HG03354 (cell line): ENCODE data around the gene DBX2.
"Not testable (repeated sequence)": the region's sequence is repeated elsewhere in the genome, so short reads cannot be mapped to it uniquely, and the experiment has no call there.

Experiments
- ATAC-seq: cut with Tn5 transposase; IDR thresholded peaks from one replicate; pipeline ENCODE4 v1.9.1; 2021; ENCODE audit warnings: mild to moderate bottlenecking; ENCODE audit not compliant: unreplicated experiment, poor library complexity, severe bottlenecking

The DBX2 gene

GRCh38 chr12:45050751-45051571 is at the start of gene DBX2:
DBX2 (minus strand) TSS chr12:45051099; CDS start chr12:45050927, 172 bp downstream.
- ATAC-seq = no peak

GRCh38 chr12:45098766-45099165 is 47.9 kb upstream of the DBX2 start:
- no peak for ATAC-seq

- ATAC-seq = not testable (repeated sequence)
These were observed 44.5 kb upstream of the DBX2 start for GRCh38 chr12:45095417-45095816.

DNA sequence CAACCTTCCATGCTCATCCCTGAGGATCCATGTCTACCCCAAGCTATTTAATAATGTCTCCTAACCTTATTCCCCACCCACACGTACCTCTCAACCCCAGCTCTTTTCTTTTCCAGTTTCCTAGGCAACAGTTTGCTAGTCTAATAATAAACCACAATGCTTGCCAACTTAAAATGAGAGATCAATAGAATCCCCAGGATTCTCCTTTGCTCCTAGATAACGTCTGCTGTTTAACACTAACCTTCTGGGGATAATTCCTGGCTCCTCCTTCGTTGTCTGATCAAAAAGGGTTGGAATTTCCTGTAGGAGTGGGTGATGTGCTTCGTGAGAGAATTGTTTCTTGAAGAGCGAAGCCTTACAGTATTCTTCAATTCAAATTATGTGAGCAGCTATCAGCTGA is 42.2 kb upstream of the DBX2 start:
- no peak for ATAC-seq

DNA sequence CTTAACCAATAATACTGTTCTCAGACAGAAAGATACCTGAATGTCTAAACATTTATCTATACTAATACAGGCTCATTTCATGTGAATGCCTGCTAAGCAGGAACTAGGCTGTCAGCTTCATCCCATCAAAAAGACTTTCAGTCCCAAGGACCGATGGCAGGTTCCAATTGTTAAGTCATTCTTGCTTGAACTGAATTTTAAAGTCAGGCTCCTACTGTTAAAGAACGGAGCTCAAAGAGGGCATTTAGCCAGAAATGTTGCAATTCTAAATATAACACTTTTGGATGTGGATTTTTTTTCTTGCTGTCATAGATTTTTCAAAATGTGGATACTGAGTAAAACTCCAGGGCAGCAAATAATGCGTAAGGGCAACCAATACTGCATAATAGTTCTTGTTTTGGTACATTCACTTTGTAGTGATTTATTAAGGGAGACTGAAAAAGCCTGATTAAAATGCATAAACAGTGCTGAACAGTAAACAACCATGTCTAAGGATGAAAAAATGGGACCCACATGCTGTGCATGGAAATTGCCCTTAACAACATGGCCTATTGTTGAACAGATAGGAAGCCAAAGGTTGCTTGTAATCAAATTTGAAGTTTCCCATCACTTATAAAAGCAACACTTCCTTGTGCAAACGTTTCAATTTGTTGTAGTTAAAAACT is 38.6 kb upstream of the DBX2 start:
- no peak for ATAC-seq

DNA sequence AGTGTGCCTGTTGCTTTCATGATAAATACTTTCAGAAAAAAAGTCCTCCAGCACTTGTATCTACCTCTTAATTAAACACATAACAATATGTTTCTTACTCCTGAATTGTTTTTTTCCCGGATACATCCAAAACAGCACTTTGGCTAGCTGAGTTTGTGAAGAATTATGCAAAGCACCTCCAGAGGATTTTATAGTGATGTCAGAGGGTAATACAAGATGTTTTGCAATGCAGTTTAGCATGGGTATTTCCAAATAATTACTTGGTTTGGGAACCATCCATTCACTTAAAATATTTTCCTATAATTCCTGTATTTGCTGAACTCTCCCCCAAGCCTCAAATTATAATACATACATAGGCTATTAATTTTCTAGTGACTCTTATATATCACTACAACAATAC is 37.7 kb upstream of the DBX2 start:
- no peak for ATAC-seq

DNA sequence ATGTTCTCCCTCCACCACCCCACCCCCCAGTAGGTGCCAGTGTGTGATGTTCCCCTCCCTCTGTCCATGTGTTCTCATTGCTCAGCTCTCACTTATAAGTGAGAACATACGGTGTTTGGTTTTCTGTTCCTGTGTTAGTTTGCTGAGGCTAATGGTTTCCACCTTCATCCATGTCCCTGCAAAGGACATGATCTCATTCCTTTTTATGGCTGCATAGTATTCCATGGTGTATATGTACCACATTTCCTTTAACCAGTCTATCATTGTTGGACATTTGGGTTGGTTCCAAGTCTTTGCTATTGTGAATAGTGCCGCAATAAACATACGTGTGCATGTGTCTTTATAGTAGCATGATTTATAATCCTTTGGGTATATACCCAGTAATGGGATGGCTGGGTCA is 33.3 kb upstream of the DBX2 start:
- ATAC-seq = not testable (repeated sequence)

DNA sequence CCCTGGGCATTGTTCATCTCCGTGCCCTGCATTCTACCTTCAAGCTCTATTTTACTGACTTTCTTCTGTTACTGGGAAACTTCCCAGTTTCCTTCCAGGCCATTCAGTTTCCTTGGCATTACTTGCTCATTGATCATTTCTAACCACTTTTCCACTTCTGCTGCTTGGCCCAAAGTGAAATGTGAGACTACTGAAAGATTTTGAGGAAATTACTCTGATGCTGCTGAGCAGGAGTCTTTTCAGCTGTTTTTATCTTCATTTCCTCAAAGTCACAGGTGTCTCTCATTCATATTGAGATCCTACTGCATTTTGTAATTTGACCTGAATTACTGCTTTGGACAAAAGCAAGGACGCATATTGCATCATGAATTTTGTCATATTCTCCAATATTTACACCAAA is 26.4 kb upstream of the DBX2 start:
- no peak for ATAC-seq

- no peak for ATAC-seq
These were observed 25.6 kb upstream of the DBX2 start for GRCh38 chr12:45076417-45077026.

DNA sequence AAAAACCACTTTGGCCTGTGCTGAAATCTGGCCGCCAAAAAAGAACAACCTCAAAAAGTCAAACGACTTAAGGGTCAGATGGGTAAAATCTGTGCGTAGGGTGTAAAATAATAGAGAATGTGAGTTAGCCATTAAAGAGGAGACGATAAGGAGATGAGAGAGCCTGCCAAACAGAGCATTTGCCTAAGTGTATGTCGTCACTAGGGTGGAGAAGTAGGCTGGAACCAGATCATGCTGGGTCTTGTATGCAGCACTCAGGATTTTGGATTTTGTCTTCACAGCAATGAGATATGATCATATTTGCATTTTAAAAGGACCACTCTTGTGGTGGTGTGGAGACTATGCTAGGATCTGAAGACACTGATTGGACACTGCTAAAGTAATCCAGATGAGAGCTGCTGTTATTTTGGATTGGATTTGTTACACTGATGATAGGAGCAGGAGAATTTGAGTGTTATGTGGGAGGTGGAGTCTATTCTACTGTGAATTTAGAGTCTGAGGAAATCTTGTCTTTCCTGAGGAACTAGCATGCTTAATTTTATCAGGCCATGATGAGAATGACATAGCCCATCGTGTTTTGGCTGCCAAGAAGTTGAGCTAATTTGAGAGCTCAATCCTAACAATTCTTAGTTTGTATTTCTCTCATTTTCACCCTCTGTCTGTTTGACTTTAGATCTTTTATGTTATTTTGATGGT is 24.8 kb upstream of the DBX2 start:
- no peak for ATAC-seq

GRCh38 chr12:45065125-45065626 is 14.3 kb upstream of the DBX2 start:
- ATAC-seq = no peak

- no peak for ATAC-seq
These were observed 10.1 kb upstream of the DBX2 start for GRCh38 chr12:45060976-45061375.

DNA sequence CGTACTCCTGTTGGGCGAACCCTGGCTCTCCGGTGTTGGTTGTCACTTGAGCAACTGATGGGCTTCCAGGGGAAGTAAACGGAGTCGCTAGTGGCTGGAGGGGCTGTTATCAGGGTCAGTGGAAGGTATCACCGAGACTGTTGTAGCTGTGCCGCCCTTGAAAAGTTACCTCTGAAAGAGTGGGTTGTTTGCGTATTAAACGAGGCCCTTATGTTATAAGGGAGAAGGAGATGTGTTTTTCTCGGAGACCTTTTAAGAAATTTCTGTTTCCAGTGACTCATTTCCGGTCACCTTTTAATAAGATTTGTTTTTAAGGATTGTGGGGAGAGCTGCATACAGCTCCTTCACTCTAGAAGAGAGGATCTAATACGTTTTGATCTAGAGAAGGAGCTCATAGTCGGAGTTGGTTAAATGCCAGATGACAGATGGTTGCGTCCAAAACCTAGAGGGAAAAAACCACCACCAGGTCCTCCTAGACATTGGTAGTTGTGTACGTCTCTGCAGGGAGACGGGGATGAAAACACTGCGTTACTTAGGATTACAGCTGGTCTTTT is 750 bp upstream of the DBX2 start:
- ATAC-seq = no peak

GRCh38 chr12:45049912-45050750 is 768 bp downstream of the DBX2 start:
- ATAC-seq = no peak

DNA sequence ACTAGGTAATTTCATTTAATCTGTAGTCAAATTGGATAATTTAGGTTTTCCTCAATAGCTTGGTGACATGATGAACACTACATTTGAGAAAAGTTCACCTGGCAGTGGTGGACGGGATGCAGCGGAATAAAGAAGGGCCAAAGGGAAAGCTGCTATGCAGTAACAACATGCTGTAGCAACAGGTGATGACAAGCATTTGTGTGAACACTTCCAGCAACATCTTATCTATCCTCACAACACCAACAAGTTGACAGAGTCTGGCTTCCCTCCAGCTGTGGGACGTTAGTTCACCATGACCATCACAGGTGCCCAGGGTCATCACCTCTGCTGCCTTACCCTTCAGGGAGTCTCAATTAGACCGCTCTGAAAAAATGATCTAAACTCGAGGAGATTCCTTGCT is 8.3 kb downstream of the DBX2 start:
- no peak for ATAC-seq

GRCh38 chr12:45040977-45041376 is 9.9 kb downstream of the DBX2 start:
- no peak for ATAC-seq

DNA sequence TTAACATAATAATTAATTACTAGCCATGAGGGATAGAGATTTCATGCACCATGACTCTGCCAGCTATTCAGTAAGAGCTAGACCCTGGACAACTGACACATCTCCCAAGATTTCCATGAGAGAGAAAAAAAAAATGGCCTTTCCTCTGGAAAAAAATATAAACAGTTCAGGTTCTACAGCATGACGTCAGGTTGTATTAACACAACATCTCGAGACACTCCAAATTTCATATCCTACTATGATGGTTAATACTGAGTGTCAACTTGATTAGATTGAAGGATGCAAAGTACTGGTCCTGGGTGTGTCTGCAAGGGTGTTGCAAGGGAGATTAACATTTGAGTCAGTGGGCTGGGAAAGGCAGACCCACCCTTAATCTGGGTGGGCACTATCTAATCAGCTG is 11.1 kb downstream of the DBX2 start:
- ATAC-seq = no peak

GRCh38 chr12:45034861-45035265 is 16.0 kb downstream of the DBX2 start:
- no peak for ATAC-seq

- no peak for ATAC-seq
These were observed 33.0 kb downstream of the DBX2 start for GRCh38 chr12:45017916-45018315.
